ENCODE measurements around the gene RYR1. TPM values are rescaled to one million over a fixed set of nuclear protein-coding genes. Genes with fewer than 3 reads are reported as not detected.

RYR1 gene
- total and polyA plus RNA-seq, 2 of the 8 experiments (the other 6 are each of a cell fraction or from before 2014, with no cell fraction given), result 5.8 to 11.8 TPM

- Histone ChIP-seq H3K14ac (ENCODE audit: insufficient read length) (no peak overlapping the region), H3K4me3 (ENCODE audit: extremely low read depth in 1 of 4, insufficient read depth in 2 of 4, low read depth in 3 of 4, low read length in 4 of 4) (no peak overlapping the region), H2BK20ac (ENCODE audit: low read length) (no peak overlapping the region), H2BK12ac (ENCODE audit: low read depth, low read length) (no peak overlapping the region), H2BK120ac (replicated peaks; ENCODE audit: low read depth, low read length) (no peak overlapping the region), H3K23ac (ENCODE audit: insufficient read length) (no peak overlapping the region), H2BK5ac (ENCODE audit: low read depth, low read length) (no peak overlapping the region), H4K91ac (replicated peaks; ENCODE audit: insufficient read length, low read length) (no peak overlapping the region), H2AK5ac (ENCODE audit: low read depth, low read length) (no peak overlapping the region), H2AFZ (ENCODE audit: low read length) (no peak overlapping the region), H4K5ac (ENCODE audit: insufficient read length, low read depth, low read length) (no peak overlapping the region), H3K79me2 (ENCODE audit: control insufficient read depth in 1 of 2, insufficient read depth in 2 of 2, low read length in 2 of 2) (no peaks in the 10 kb centered on the region), H3K4me1 (replicated peaks in 1 of 4; ENCODE audit: control insufficient read depth in 3 of 4, insufficient read depth in 4 of 4, low read length in 3 of 4) (no peaks in the 10 kb centered on the region), H3K36me3 (ENCODE audit: control insufficient read depth in 2 of 4, insufficient read depth in 4 of 4, low read length in 3 of 4) (peaks cover 0 to 9% (median 1%) of the 10 kb centered on the region in 4 experiments; a peak in 3 of 8 replicates), H3K56ac (replicated peaks; ENCODE audit: insufficient read length, low read depth, low read length) (no peak overlapping the region), H3K23me2 (ENCODE audit: low read depth, low read length) (no peaks in the 10 kb centered on the region), H4K8ac (ENCODE audit: extremely low read depth, insufficient read depth, low read length) (no peak overlapping the region), H3K27me3 (replicated peaks in 1 of 4; ENCODE audit: control insufficient read depth in 3 of 4, extremely low read depth in 1 of 4, insufficient read depth in 3 of 4, low read length in 3 of 4) (no peaks in the 10 kb centered on the region), H3K4ac (replicated peaks; ENCODE audit: insufficient read length, low read depth, low read length) (no peak overlapping the region), H3K9me3 (ENCODE audit: insufficient read depth in 2 of 2, low read depth in 1 of 2, low read length in 1 of 2) (no peaks in the 10 kb centered on the region), H3K27ac (ENCODE audit: low read depth, low read length) (no peak overlapping the region), H2BK15ac (ENCODE audit: low read length) (no peak overlapping the region), H3K18ac (ENCODE audit: extremely low read depth, low read length) (no peak overlapping the region), H3K9ac (replicated peaks in 1 of 4; ENCODE audit: extremely low read depth in 1 of 4, low read depth in 3 of 4, low read length in 3 of 4) (no peak overlapping the region), H3K79me1 (ENCODE audit: low read depth, low read length) (no peaks in the 10 kb centered on the region), H4K20me1 (replicated peaks in 1 of 2; ENCODE audit: control insufficient read depth in 1 of 2, insufficient read depth in 2 of 2, low read length in 2 of 2) (peaks cover 0 to 2% of the 10 kb centered on the region in 2 experiments), H3K4me2 (ENCODE audit: insufficient read depth in 1 of 2, low read depth in 2 of 2, low read length in 2 of 2) (no peak overlapping the region)
- TF ChIP-seq RNF2 (IDR thresholded peaks at IDR 0.05; ENCODE audit: borderline replicate concordance, low read depth, low read length, missing control alignments, poor library complexity, severe bottlenecking), result no peak
- TF ChIP-seq SP4 (IDR thresholded peaks at IDR 0.05; ENCODE audit: low read length), result no peak
- TF ChIP-seq CHD1 (IDR thresholded peaks at IDR 0.05; ENCODE audit: low read depth, low read length), result no peak
- TF ChIP-seq, protein P1, sequence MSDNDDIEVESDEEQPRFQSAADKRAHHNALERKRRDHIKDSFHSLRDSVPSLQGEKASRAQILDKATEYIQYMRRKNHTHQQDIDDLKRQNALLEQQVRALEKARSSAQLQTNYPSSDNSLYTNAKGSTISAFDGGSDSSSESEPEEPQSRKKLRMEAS (IDR thresholded peaks at IDR 0.05), result no peak
- TF ChIP-seq MAFK (IDR thresholded peaks at IDR 0.05; ENCODE audit: low read depth, low read length), result no peak
- FAIRE-seq (no peak), DNase-seq (ENCODE audit: low read depth in 1 of 2, low spot score in 2 of 2) (no peak)
- ChIA-PET POLR2A (ENCODE audit: partially characterized antibody) (interaction anchor here (1.0 to 1.7 kb wide), 3 partner anchors 8 to 416 kb away, joined by 3 to 5 read pairs (median 3); partner anchors contain the start of gene FAM98C), CTCF (ENCODE audit: partially characterized antibody) (interaction anchor here (0.6 to 2.6 kb wide), 29 partner anchors 8 to 372 kb away, joined by 3 to 23 read pairs (median 3); partner anchors contain the start of genes FAM98C, MAP4K1 and PSMD8)
- 88% methylated on average over 16 of the region's 17 CpGs; no CpG with 5 or more reads in 1 of the 2 experiments for WGBS, 2 experiments (ENCODE audit: extremely low coverage in 1 of 2, insufficient coverage in 1 of 2, insufficient read length in 1 of 2, insufficient replicate concordance in 2 of 2, low coverage in 1 of 2, low lambda C conversion rate in 2 of 2, missing lambda C conversion rate in 1 of 2)
Measured at GRCh38 chr19:38515896-38516295, 82.4 kb downstream of the RYR1 start.
